Loucy (cell line): Measurements from ENCODE around the gene BANP.
"Not testable (repeated sequence)": the region's sequence is repeated elsewhere in the genome, so short reads cannot be mapped to it uniquely, and the experiment has no call there.

Experiments
- H2AFZ ChIP-seq: fragments of 200-600 bp; sonication (generic); 2 replicates; pipeline ENCODE4 v1.6.0; 2016; ENCODE audit warnings: antibody characterized with exemption, mild to moderate bottlenecking, low read length, moderate library complexity
- H3F3A ChIP-seq: fragments of 200-600 bp; 2 replicates; pipeline ENCODE4 v1.6.0; 2016; ENCODE audit warnings: antibody characterized with exemption, low read depth, mild to moderate bottlenecking
- H3K27me3 ChIP-seq: fragments of 200-600 bp; sonication (generic); 2 replicates; pipeline ENCODE4 v1.6.1; 2014; ENCODE audit warnings: low read length, mild to moderate bottlenecking; ENCODE audit not compliant: insufficient read depth, poor library complexity, severe bottlenecking
- H3K36me3 ChIP-seq: fragments of 200-600 bp; sonication (generic); 2 replicates; pipeline ENCODE4 v1.6.1; 2016; ENCODE audit warnings: low read length; ENCODE audit not compliant: insufficient read depth
- H3K4me1 ChIP-seq: fragments of 200-600 bp; sonication (generic); 2 replicates; pipeline ENCODE4 v1.5.1; 2014; ENCODE audit warnings: low read length, mild to moderate bottlenecking; ENCODE audit not compliant: insufficient read depth, poor library complexity, severe bottlenecking
- H3K4me2 ChIP-seq: fragments of 200-600 bp; sonication (generic); 2 replicates; pipeline ENCODE4 v1.6.0; 2014; ENCODE audit warnings: antibody characterized with exemption, low read length, low read depth, mild to moderate bottlenecking; ENCODE audit not compliant: poor library complexity, severe bottlenecking
- H3K4me3 ChIP-seq: fragments of 200-600 bp; sonication (generic); 2 replicates; pipeline ENCODE4 v1.5.1; 2014; ENCODE audit warnings: low read length, mild to moderate bottlenecking, mixed read lengths; ENCODE audit not compliant: poor library complexity, severe bottlenecking
- H3K79me2 ChIP-seq: fragments of 200-600 bp; sonication (generic); 2 replicates; pipeline ENCODE4 v1.6.1; 2014; ENCODE audit warnings: low read length; ENCODE audit not compliant: insufficient read depth
- H3K9ac ChIP-seq: fragments of 200-600 bp; sonication (generic); 2 replicates; pipeline ENCODE4 v1.6.0; 2014; ENCODE audit warnings: mild to moderate bottlenecking, low read depth, low read length, moderate library complexity; ENCODE audit not compliant: poor library complexity, severe bottlenecking
- H3K9me2 ChIP-seq: fragments of 200-600 bp; sonication (generic); replicated peaks from 2 replicates; pipeline ENCODE4 v1.6.1; 2016; ENCODE audit warnings: low read depth, low read length, mixed read lengths
- H3K9me3 ChIP-seq: fragments of 200-600 bp; sonication (generic); 2 replicates; pipeline ENCODE4 v1.6.1; 2014; ENCODE audit warnings: mild to moderate bottlenecking, antibody characterized with exemption, low read length, low read depth; ENCODE audit not compliant: insufficient read depth
- H4K20me1 ChIP-seq: fragments of 200-600 bp; sonication (generic); 2 replicates; pipeline ENCODE4 v1.6.0; 2014; ENCODE audit warnings: antibody characterized with exemption, low read length, mild to moderate bottlenecking; ENCODE audit not compliant: insufficient read depth, poor library complexity, severe bottlenecking
- CTCF ChIP-seq: fragments of 200-600 bp; sonication (generic); conservative IDR thresholded peaks from 2 replicates; pipeline ENCODE4 v1.5.1; 2014; ENCODE audit warnings: mild to moderate bottlenecking, antibody characterized with exemption, low read length
- EZH2phosphoT487 ChIP-seq: fragments of 200-600 bp; IDR thresholded peaks from 2 replicates; pipeline ENCODE4 v1.6.1; 2018; ENCODE audit warnings: antibody characterized with exemption, mild to moderate bottlenecking, moderate library complexity, borderline replicate concordance

The BANP gene

GRCh38 chr16:88041986-88042562, 90.8 kb downstream of the BANP start:
- not testable (repeated sequence) for H3K79me2 ChIP-seq, H3K4me2 ChIP-seq, H3F3A ChIP-seq, H3K9me3 ChIP-seq, H3K4me1 ChIP-seq, H3K4me3 ChIP-seq, H4K20me1 ChIP-seq, H3K36me3 ChIP-seq, H3K9me2 ChIP-seq, H2AFZ ChIP-seq, H3K27me3 ChIP-seq, H3K9ac ChIP-seq

DNA sequence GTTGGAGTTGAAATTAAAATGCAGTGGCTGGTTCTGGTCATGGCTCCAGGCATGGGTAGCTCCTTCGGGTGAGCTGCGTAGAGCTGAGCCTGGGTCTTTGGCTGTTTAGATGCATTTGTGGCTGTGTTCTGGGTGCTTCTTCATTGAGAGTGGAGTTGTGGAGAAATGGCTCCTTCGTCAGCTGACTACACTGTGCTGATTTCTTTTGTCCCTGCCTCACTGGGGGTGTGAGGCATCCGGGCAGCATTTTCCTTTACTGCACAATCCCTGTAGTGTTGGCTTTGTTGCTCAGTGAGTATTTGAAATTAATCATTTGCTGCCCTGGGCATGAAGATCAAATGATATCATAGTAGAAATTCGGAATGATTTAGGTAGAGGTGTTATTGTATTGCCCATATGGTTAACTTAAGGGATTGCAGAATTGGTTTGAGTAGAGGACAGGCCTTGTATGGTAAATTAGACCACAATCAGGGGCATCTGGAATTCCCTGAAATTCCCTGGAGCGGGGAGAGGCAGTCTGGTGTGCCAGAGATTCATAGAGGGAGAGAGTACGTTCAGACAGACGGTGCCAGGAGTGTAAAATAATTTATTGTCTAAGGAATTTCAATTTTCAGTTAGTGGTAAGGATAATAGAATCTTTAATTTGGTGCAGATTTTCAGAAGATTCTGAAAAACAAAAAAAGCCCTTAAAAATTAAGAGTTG, 92.1 kb downstream of the BANP start:
- H2AFZ ChIP-seq, H3K27me3 ChIP-seq, H3K4me2 ChIP-seq, H3K9me2 ChIP-seq, H3K4me1 ChIP-seq, H3K4me3 ChIP-seq, H3K9me3 ChIP-seq, H4K20me1 ChIP-seq, H3F3A ChIP-seq, H3K9ac ChIP-seq, H3K36me3 ChIP-seq, H3K79me2 ChIP-seq: not testable (repeated sequence)

DNA sequence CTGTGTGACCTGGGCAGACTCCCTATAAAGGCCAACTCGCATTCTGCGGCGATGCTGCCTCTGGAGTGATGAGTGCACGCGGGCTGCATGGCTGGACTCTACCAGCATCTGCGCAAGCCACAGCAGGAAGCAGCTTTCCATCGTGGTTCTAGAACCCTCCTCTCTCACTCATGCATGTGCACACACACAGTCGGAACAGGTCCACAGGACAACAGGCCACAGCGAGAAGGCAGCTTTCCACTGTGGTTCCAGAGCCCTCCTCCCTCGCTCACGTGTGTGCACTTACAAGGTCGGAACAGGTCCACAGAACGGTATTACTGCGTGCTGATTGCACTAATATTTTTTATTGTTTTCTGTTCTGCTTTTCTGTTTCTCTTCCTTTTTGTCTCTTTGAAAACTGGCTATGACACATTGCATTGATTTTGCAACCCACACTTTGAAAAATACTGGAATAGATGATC, 92.9 kb downstream of the BANP start:
- not testable (repeated sequence) for H3K9me3 ChIP-seq, H3K27me3 ChIP-seq, H3K4me3 ChIP-seq, H3K9ac ChIP-seq, H3K79me2 ChIP-seq, H3F3A ChIP-seq, H2AFZ ChIP-seq, H3K9me2 ChIP-seq, H4K20me1 ChIP-seq, H3K4me1 ChIP-seq, H3K4me2 ChIP-seq, H3K36me3 ChIP-seq

- not testable (repeated sequence) for H3K9ac ChIP-seq, H3K4me3 ChIP-seq, H3K4me2 ChIP-seq, H4K20me1 ChIP-seq, H3K27me3 ChIP-seq, H3K36me3 ChIP-seq, H3K9me2 ChIP-seq, H3F3A ChIP-seq, H3K9me3 ChIP-seq, H2AFZ ChIP-seq, H3K79me2 ChIP-seq, H3K4me1 ChIP-seq
Measured at GRCh38 chr16:88045361-88045760, 94.1 kb downstream of the BANP start.

DNA sequence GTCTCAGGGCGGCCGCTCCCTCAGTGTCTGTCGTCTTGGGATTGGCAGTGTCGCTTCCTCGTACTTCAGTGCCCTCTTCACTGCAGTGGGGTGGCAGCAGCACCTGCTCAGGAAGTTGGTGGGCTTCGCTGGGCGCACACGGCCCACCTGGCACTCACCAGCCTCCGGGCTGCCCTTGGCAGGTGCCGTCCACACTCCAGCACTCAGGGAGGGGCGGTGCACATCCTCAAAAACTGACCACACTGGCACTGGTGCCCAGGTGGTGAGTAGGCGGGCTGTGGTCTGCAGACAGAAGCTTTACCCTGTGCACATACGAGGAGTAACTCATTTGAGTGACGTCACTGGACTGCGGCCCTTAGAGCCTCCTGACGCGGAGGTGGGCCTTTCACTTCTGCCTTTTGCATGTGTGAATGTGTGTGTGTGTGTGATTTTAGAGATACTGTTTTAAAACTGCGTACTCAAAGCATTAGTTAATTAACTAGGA, 94.6 kb downstream of the BANP start:
- Histone ChIP-seq H4K20me1 (no peaks in the 10 kb centered on the region), H3K4me2 (no peak overlapping the region), H3K4me3 (no peak overlapping the region), H3F3A (no peaks in the 10 kb centered on the region), H3K9me2 (no peaks in the 10 kb centered on the region), H3K9me3 (no peaks in the 10 kb centered on the region), H3K9ac (no peak overlapping the region), H3K36me3 (peaks cover 3% of the 10 kb centered on the region; the same call in 1 of the 2 replicates), H3K79me2 (no peaks in the 10 kb centered on the region), H3K27me3 (no peaks in the 10 kb centered on the region), H3K4me1 (no peaks in the 10 kb centered on the region), H2AFZ (no peak overlapping the region)
- TF ChIP-seq CTCF (no peak), EZH2phosphoT487 (no peak)
